Loucy (cell line): ENCODE results near the gene PEX14.

Experiments
- CTCF ChIP-seq: fragments of 200-600 bp; sonication (generic); conservative IDR thresholded peaks from 2 replicates; pipeline ENCODE4 v1.5.1; 2014; ENCODE audit warnings: mild to moderate bottlenecking, antibody characterized with exemption, low read length
- EZH2phosphoT487 ChIP-seq: fragments of 200-600 bp; IDR thresholded peaks from 2 replicates; pipeline ENCODE4 v1.6.1; 2018; ENCODE audit warnings: antibody characterized with exemption, mild to moderate bottlenecking, moderate library complexity, borderline replicate concordance

DNA sequence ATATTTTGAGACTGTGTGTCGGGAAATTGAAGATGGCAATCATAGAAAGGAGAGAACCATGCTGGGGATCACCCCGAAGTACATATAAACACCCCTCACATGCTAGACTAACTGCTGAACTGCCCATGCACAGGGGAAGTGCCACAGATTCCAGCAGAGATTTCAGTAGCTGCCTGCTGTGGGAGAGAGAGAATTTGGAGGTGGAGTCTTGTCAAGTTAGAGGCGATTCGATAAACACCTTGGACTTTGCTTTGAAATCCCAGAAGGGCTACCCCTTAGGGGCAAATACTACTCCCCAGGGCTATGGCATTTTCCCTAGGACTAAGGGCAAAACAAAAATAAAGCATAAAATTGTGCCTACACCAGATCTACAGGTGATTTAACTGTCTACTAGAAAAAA is 103.3 kb downstream of the PEX14 start:
- TF ChIP-seq CTCF (no peak), EZH2phosphoT487 (no peak)
